Body of pancreas (tissue), 4 donors: ENCODE results near the gene ELAVL4. TPM values are rescaled to one million over a fixed set of nuclear protein-coding genes. Genes with fewer than 3 reads are reported as not detected.

Experiments
- ATAC-seq: fragments of 150-250 bp; one replicate; pipeline ENCODE4 v1.9.1; 2016
- DNase-seq, 4 donors: peaks; one replicate each; pipeline ENCODE4 v3.0.0-alpha.2; 2019
- H3K27ac ChIP-seq, 4 donors: fragments of 200-600 bp; sonication (generic); 1 replicate in 3 of 4; 2 replicates in 1 of 4; pipeline versions ENCODE4 v1.5.1 to v1.6.1; 2016 to 2019; ENCODE audit warnings: mild to moderate bottlenecking in 1 of 4, mixed read lengths in 1 of 4, moderate library complexity in 1 of 4
- H3K27me3 ChIP-seq, 2 donors: fragments of 200-600 bp; sonication (generic); one replicate each; pipeline ENCODE4 v1.6.0; 2016; ENCODE audit warnings: mild to moderate bottlenecking in 1 of 2
- H3K36me3 ChIP-seq, 2 donors: fragments of 200-600 bp; sonication (generic); replicated peaks in 1 of 2; 2 replicates each; pipeline ENCODE4 v1.5.1; 2016; ENCODE audit warnings: low read depth in 2 of 2; ENCODE audit not compliant: insufficient read depth in 1 of 2
- H3K4me1 ChIP-seq: fragments of 200-600 bp; sonication (generic); one replicate; pipeline ENCODE4 v1.6.0; 2016
- H3K4me3 ChIP-seq, 2 donors: fragments of 200-600 bp; sonication (generic); 1 replicate in 1 of 2; 2 replicates in 1 of 2; pipeline ENCODE4 v1.5.1; 2016 to 2019
- H3K9me3 ChIP-seq, 3 donors: fragments of 200-600 bp; sonication (generic); 1 replicate in 2 of 3; 2 replicates in 1 of 3; pipeline ENCODE4 v1.5.1; 2016
- POLR2A ChIP-seq, 3 donors: fragments of 450-650 bp; IDR thresholded peaks; one replicate each; pipeline ENCODE4 v1.6.1; 2016; ENCODE audit warnings: antibody characterized with exemption in 3 of 3, mild to moderate bottlenecking in 2 of 3
- WGBS, 2 donors: methylation state at CpG; one replicate each; pipeline ENCODE4 v1.1.5; 2017; 5-methylcytosine and 5-hydroxymethylcytosine counted together
- intact Hi-C: fragments of 100-400 bp; cut with DNase I; formaldehyde crosslinking; loops from one replicate; pipeline ENCODE4 v1.15.1; 2023
- total RNA-seq, 2 donors: library from RNA; depleted of rRNA; stranded (reverse); fragments of >200 nt; gene quantifications; one replicate each; pipeline ENCODE4 v1.1.0, GENCODE V29; 2016
- TF ChIP-seq, protein P1 (sequence below), 7 experiments: fragments of 450-650 bp in 4 of 7; fragments of 200-600 bp in 3 of 7; sonication (generic) in 3 of 7; IDR thresholded peaks; one replicate each; pipeline ENCODE4 v1.5.1; 2016 to 2019; ENCODE audit warnings: antibody characterized with exemption in 7 of 7

The ELAVL4 gene
- total RNA-seq, 2 donors from 2014 or later: 1.0 TPM; not detected in 1

DNA sequence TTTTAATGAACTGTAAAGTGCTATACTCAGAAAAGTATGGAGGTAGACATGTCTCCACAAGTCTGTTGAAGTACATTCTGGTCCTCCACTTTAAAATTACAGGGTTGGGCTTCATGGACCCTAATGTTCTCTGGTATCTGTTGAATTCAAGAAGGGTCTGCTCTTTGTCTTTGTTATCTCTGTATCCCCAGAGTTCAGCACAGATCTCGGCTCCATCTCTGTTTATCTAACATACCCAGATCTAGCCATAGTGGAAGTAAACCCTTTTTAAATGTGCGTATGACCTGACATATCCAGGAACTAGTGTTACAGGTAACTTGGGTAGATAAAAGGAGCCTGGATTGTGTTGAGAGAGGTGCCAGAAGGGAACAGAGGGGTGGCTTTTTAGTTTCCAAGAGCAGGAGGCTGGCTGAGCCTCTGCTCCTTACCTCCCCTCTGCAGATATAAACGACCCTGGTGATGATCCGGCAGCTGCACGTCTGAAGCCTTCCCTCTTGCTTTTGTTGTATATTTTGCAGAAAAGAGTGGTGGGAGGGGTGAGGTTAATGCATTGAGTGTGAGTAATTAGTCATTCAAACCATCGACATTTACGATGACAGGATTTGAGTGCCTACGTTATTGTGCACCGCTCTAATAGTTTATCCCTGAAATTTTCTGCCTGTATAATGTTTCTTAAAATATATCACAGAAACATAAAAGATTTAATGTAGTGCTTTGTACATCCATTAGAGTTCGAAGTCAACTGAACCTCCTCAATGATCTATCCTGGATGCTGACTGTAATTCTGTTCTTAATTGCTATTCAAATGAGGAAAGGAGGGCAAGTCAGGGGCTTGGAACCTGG, 30.8 kb downstream of the ELAVL4 start:
- no peak overlapping the region for H3K4me3 ChIP-seq
- intact Hi-C loops: no loop called here
- H3K36me3 ChIP-seq: no peaks in the 10 kb centered on the region
- H3K27me3 ChIP-seq: no peaks in the 10 kb centered on the region
- WGBS, 2 donors: 54 to 55% methylated on average over 10 of the region's 10 CpGs
- H3K27ac ChIP-seq: no peak overlapping the region
- no peaks in the 10 kb centered on the region for H3K4me1 ChIP-seq
- DNase-seq: no peak
- no peaks in the 10 kb centered on the region for H3K9me3 ChIP-seq
- no peak for ATAC-seq
- TF ChIP-seq POLR2A (IDR thresholded peaks at IDR 0.05): no peak
- TF ChIP-seq, protein P1, sequence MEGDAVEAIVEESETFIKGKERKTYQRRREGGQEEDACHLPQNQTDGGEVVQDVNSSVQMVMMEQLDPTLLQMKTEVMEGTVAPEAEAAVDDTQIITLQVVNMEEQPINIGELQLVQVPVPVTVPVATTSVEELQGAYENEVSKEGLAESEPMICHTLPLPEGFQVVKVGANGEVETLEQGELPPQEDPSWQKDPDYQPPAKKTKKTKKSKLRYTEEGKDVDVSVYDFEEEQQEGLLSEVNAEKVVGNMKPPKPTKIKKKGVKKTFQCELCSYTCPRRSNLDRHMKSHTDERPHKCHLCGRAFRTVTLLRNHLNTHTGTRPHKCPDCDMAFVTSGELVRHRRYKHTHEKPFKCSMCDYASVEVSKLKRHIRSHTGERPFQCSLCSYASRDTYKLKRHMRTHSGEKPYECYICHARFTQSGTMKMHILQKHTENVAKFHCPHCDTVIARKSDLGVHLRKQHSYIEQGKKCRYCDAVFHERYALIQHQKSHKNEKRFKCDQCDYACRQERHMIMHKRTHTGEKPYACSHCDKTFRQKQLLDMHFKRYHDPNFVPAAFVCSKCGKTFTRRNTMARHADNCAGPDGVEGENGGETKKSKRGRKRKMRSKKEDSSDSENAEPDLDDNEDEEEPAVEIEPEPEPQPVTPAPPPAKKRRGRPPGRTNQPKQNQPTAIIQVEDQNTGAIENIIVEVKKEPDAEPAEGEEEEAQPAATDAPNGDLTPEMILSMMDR (IDR thresholded peaks at IDR 0.05): no peak

DNA sequence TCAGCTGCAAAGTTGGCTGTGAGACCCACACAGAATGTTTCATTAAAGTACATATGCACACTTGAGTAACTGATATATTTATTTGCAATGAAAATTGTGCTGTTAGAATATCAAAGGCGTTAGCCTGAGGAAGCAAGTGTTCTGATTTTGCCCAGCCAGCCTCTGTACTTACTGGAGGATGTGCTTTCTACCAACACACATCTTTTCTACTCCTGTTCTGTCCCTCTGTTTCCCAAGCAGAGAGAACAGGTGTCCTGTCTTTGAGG, 31.4 kb downstream of the ELAVL4 start:
- DNase-seq (no peak), ATAC-seq (no peak)
- TF ChIP-seq POLR2A (IDR thresholded peaks at IDR 0.05): no peak
- TF ChIP-seq, protein P1 (IDR thresholded peaks at IDR 0.05): no peak
- H3K27me3 ChIP-seq: no peaks in the 10 kb centered on the region
- H3K27ac ChIP-seq: no peak overlapping the region
- no peaks in the 10 kb centered on the region for H3K9me3 ChIP-seq
- intact Hi-C loops: no loop called here
- H3K4me3 ChIP-seq: no peak overlapping the region
- H3K36me3 ChIP-seq: no peaks in the 10 kb centered on the region
- H3K4me1 ChIP-seq: no peaks in the 10 kb centered on the region
- 41 to 54% methylated on average over 1 of the region's 1 CpG for WGBS, 2 donors

DNA sequence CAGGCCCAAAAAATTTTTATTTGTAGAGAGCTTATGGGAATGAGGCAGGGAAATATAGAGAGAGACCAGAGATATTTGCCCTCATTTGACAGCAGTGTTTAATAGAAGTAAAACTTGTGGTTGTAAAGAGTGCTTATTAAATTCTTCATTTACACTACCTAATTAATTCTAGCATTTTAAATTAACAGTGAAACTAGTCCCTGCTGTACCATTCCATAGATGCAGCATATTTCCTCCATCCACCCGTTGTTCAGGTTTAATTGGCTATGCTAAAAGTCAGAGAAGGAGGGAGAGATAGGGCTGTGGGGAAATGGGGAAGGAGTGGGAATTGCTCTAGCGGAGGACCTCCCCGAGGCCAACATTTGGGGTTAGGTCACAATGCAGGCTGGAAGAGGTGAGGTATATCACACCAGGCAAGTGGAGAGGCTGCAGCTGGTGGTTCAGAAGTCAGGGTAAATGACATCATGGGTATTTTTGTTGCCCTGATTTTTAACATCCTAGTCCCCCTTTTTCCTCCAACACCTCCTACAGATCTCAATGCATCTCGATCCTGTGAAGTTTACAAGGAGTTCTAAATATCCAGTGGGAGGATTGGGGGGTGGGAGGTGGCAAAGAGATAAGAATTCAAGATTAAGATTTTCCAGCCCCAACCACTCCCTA, 38.6 kb downstream of the ELAVL4 start:
- intact Hi-C loops: no loop called here
- Histone ChIP-seq H3K27ac (no peak overlapping the region), H3K4me3 (no peak overlapping the region), H3K27me3 (no peaks in the 10 kb centered on the region), H3K9me3 (no peaks in the 10 kb centered on the region), H3K36me3 (no peaks in the 10 kb centered on the region), H3K4me1 (no peaks in the 10 kb centered on the region)
- no peak for ATAC-seq
- TF ChIP-seq POLR2A (IDR thresholded peaks at IDR 0.05): no peak
- TF ChIP-seq, protein P1 (IDR thresholded peaks at IDR 0.05): no peak
- no peak for DNase-seq
- 54 to 60% methylated on average over 4 of the region's 4 CpGs for WGBS, 2 donors

GRCh38 chr1:50148142-50148923, 39.6 kb downstream of the ELAVL4 start:
- intact Hi-C loops: no loop called here
- WGBS, 2 donors: 50 to 67% methylated on average over 1 of the region's 1 CpG
- H3K27ac ChIP-seq: no peak overlapping the region
- no peak for ATAC-seq
- H3K9me3 ChIP-seq: no peaks in the 10 kb centered on the region
- no peak for TF ChIP-seq POLR2A (IDR thresholded peaks at IDR 0.05)
- TF ChIP-seq, protein P1 (IDR thresholded peaks at IDR 0.05): no peak
- no peaks in the 10 kb centered on the region for H3K36me3 ChIP-seq
- H3K4me1 ChIP-seq: no peaks in the 10 kb centered on the region
- DNase-seq: peak in 3 of 4 donors; percentile 10 to 27 (median 11)
- no peaks in the 10 kb centered on the region for H3K27me3 ChIP-seq
- no peak overlapping the region for H3K4me3 ChIP-seq
